ENCODE measurements around the gene OR5D13.

DNA sequence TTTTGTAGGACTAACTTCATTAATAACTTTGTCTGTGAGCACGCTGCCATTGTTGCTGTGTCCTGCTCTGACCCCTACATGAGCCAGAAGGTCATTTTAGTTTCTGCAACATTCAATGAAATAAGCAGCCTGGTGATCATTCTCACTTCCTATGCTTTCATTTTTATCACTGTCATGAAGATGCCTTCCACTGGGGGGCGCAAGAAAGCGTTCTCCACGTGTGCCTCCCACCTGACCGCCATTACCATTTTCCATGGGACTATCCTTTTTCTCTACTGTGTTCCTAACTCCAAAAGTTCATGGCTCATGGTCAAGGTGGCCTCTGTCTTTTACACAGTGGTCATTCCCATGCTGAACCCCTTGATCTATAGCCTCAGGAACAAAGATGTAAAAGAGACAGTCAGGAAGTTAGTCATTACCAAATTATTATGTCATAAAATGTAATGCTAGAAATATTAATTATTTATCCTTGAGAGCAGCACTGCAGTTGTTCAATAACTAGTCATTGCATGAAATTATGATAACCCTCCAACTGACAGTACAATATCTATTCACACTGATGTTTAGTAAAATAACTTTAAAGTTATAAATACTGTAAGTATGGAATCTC, 46.4 kb upstream of the OR5D13 start:
- no peak for TF ChIP-seq PAX5 (IDR thresholded peaks at IDR 0.05; ENCODE audit: insufficient read depth, low read length, severe bottlenecking)
- no peak for TF ChIP-seq TAF1 (IDR thresholded peaks at IDR 0.05; ENCODE audit: low read depth, low read length)
- no peak for TF ChIP-seq POLR2A (IDR thresholded peaks at IDR 0.05; ENCODE audit: low read depth, low read length)
- no peak for TF ChIP-seq POLR2AphosphoS5 (IDR thresholded peaks at IDR 0.05; ENCODE audit: low read depth, low read length)

Measured in GM12891 (cell line).